SK-N-SH treated with all-trans-retinoic acid at 6 μM for 48 hours (cell line): ENCODE results near the gene FAM3B.

Experiments
- ATAC-seq: fragments of 200-7000 bp; cut with Tn5 transposase; 3 replicates; pipeline ENCODE4 v1.9.1; 2020; ENCODE audit warnings: mild to moderate bottlenecking, moderate library complexity
- ARNTL ChIP-seq: fragments of 450-650 bp; formaldehyde crosslinking; IDR thresholded peaks from 2 replicates; pipeline ENCODE4 v1.5.0; 2020; ENCODE audit warnings: low read depth, mild to moderate bottlenecking, moderate library complexity, borderline replicate concordance
- BACH2 ChIP-seq: fragments of 250-450 bp; sonication (Bioruptor Pico); IDR thresholded peaks from 2 replicates; pipeline ENCODE4 v1.9.0; 2021; ENCODE audit warnings: mild to moderate bottlenecking, borderline replicate concordance
- CSDC2 ChIP-seq: fragments of 250-450 bp; sonication (Bioruptor Pico); IDR thresholded peaks from 2 replicates; pipeline ENCODE4 v1.5.0; 2020; ENCODE audit warnings: mild to moderate bottlenecking, moderate library complexity
- ESRRG ChIP-seq: fragments of 250-450 bp; sonication (Bioruptor Pico); IDR thresholded peaks from 2 replicates; pipeline ENCODE4 v1.6.1; 2021; ENCODE audit warnings: mild to moderate bottlenecking
- ISL1 ChIP-seq: fragments of 250-450 bp; sonication (Bioruptor Pico); IDR thresholded peaks from 2 replicates; pipeline ENCODE4 v2.1.2; 2022; ENCODE audit warnings: mild to moderate bottlenecking, moderate library complexity
- OSR1 ChIP-seq: fragments of 250-450 bp; sonication (Bioruptor Pico); IDR thresholded peaks from 2 replicates; pipeline ENCODE4 v1.8.0; 2022; ENCODE audit warnings: moderate library complexity, mild to moderate bottlenecking, inconsistent platforms
- PPARA ChIP-seq: fragments of 250-450 bp; sonication (Bioruptor Pico); IDR thresholded peaks from 2 replicates; pipeline ENCODE4 v1.5.0; 2020; ENCODE audit warnings: mild to moderate bottlenecking, borderline replicate concordance
- RARB ChIP-seq: fragments of 250-450 bp; sonication (Bioruptor Pico); IDR thresholded peaks from 2 replicates; pipeline ENCODE4 v1.8.0; 2021; ENCODE audit warnings: mild to moderate bottlenecking, moderate library complexity
- SNAI2 ChIP-seq: fragments of 250-450 bp; sonication (Bioruptor Pico); IDR thresholded peaks from 2 replicates; pipeline ENCODE4 v1.5.0; 2020; ENCODE audit warnings: mild to moderate bottlenecking, moderate library complexity
- TCF4 ChIP-seq: fragments of 250-450 bp; sonication (Bioruptor Pico); IDR thresholded peaks from 2 replicates; pipeline ENCODE4 v1.8.0; 2021; ENCODE audit warnings: mild to moderate bottlenecking, moderate library complexity, borderline replicate concordance
- TOX ChIP-seq: fragments of 250-450 bp; sonication (Bioruptor Pico); IDR thresholded peaks from 2 replicates; pipeline ENCODE4 v1.8.0; 2021; ENCODE audit warnings: mild to moderate bottlenecking, moderate library complexity, borderline replicate concordance
- ZC3H10 ChIP-seq: fragments of 250-450 bp; sonication (Bioruptor Pico); IDR thresholded peaks from 2 replicates; pipeline ENCODE4 v1.5.1; 2021; ENCODE audit warnings: mild to moderate bottlenecking, moderate library complexity
- ZFP3 ChIP-seq: fragments of 250-450 bp; sonication (Bioruptor Pico); IDR thresholded peaks from 2 replicates; pipeline ENCODE4 v1.5.0; 2020; ENCODE audit warnings: mild to moderate bottlenecking, moderate library complexity
- ZFP30 ChIP-seq: fragments of 450-650 bp; formaldehyde crosslinking; IDR thresholded peaks from 2 replicates; pipeline ENCODE4 v1.5.0; 2022; ENCODE audit warnings: mild to moderate bottlenecking, moderate library complexity
- ZNF565 ChIP-seq: fragments of 450-650 bp; formaldehyde crosslinking; conservative IDR thresholded peaks from 2 replicates; pipeline ENCODE4 v1.5.0; 2020; ENCODE audit warnings: low read depth, mild to moderate bottlenecking, moderate library complexity
- ZNF70 ChIP-seq: fragments of 450-650 bp; formaldehyde crosslinking; IDR thresholded peaks from 2 replicates; pipeline ENCODE4 v1.5.0; 2020; ENCODE audit warnings: mild to moderate bottlenecking, moderate library complexity
- ZNF8 ChIP-seq: fragments of 450-650 bp; formaldehyde crosslinking; IDR thresholded peaks from 2 replicates; pipeline ENCODE4 v1.5.0; 2020; ENCODE audit warnings: mild to moderate bottlenecking, moderate library complexity
- TF ChIP-seq, protein P1 (sequence below): fragments of 250-450 bp; sonication (Bioruptor Pico); IDR thresholded peaks from 2 replicates; pipeline ENCODE4 v1.5.1; 2021; ENCODE audit warnings: mild to moderate bottlenecking, moderate library complexity
- TF ChIP-seq, protein P2 (sequence below): fragments of 250-450 bp; sonication (Bioruptor Pico); IDR thresholded peaks from 2 replicates; pipeline ENCODE4 v1.8.0; 2020; ENCODE audit warnings: mild to moderate bottlenecking, moderate library complexity, borderline replicate concordance
- TF ChIP-seq, protein P3 (sequence below): fragments of 250-450 bp; sonication (Bioruptor Pico); IDR thresholded peaks from 2 replicates; pipeline ENCODE4 v1.8.0; 2021; ENCODE audit warnings: low read depth, mild to moderate bottlenecking, moderate library complexity, borderline replicate concordance
- TF ChIP-seq, protein P4 (sequence below): fragments of 250-450 bp; sonication (Bioruptor Pico); IDR thresholded peaks from 2 replicates; pipeline ENCODE4 v1.5.1; 2020; ENCODE audit warnings: low read depth, mild to moderate bottlenecking, moderate library complexity

FAM3B gene

GRCh38 chr21:41399246-41399800 lies 82.7 kb downstream of the FAM3B start:
- TF ChIP-seq ISL1 (CRISPR knock-in tag) (no peak), ZNF70 (CRISPR knock-in tag) (no peak), BACH2 (CRISPR knock-in tag) (no peak), ZC3H10 (CRISPR knock-in tag) (no peak), ZFP3 (CRISPR knock-in tag) (no peak), OSR1 (CRISPR knock-in tag) (no peak), ZFP30 (CRISPR knock-in tag) (no peak), RARB (CRISPR knock-in tag) (no peak), SNAI2 (CRISPR knock-in tag) (no peak), ARNTL (CRISPR knock-in tag) (no peak), ZNF565 (CRISPR knock-in tag) (no peak), PPARA (CRISPR knock-in tag) (no peak), CSDC2 (CRISPR knock-in tag) (no peak), TOX (no peak), TCF4 (CRISPR knock-in tag) (no peak), ZNF8 (CRISPR knock-in tag) (no peak)
- TF ChIP-seq, protein P1, sequence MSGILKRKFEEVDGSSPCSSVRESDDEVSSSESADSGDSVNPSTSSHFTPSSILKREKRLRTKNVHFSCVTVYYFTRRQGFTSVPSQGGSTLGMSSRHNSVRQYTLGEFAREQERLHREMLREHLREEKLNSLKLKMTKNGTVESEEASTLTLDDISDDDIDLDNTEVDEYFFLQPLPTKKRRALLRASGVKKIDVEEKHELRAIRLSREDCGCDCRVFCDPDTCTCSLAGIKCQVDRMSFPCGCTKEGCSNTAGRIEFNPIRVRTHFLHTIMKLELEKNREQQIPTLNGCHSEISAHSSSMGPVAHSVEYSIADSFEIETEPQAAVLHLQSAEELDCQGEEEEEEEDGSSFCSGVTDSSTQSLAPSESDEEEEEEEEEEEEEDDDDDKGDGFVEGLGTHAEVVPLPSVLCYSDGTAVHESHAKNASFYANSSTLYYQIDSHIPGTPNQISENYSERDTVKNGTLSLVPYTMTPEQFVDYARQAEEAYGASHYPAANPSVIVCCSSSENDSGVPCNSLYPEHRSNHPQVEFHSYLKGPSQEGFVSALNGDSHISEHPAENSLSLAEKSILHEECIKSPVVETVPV (CRISPR knock-in tag): no peak
- TF ChIP-seq, protein P2, sequence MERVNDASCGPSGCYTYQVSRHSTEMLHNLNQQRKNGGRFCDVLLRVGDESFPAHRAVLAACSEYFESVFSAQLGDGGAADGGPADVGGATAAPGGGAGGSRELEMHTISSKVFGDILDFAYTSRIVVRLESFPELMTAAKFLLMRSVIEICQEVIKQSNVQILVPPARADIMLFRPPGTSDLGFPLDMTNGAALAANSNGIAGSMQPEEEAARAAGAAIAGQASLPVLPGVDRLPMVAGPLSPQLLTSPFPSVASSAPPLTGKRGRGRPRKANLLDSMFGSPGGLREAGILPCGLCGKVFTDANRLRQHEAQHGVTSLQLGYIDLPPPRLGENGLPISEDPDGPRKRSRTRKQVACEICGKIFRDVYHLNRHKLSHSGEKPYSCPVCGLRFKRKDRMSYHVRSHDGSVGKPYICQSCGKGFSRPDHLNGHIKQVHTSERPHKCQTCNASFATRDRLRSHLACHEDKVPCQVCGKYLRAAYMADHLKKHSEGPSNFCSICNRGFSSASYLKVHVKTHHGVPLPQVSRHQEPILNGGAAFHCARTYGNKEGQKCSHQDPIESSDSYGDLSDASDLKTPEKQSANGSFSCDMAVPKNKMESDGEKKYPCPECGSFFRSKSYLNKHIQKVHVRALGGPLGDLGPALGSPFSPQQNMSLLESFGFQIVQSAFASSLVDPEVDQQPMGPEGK (CRISPR knock-in tag): no peak
- TF ChIP-seq, protein P3, sequence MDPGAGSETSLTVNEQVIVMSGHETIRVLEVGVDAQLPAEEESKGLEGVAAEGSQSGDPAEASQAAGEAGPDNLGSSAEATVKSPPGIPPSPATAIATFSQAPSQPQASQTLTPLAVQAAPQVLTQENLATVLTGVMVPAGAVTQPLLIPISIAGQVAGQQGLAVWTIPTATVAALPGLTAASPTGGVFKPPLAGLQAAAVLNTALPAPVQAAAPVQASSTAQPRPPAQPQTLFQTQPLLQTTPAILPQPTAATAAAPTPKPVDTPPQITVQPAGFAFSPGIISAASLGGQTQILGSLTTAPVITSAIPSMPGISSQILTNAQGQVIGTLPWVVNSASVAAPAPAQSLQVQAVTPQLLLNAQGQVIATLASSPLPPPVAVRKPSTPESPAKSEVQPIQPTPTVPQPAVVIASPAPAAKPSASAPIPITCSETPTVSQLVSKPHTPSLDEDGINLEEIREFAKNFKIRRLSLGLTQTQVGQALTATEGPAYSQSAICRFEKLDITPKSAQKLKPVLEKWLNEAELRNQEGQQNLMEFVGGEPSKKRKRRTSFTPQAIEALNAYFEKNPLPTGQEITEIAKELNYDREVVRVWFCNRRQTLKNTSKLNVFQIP (CRISPR knock-in tag): no peak
- TF ChIP-seq, protein P4, sequence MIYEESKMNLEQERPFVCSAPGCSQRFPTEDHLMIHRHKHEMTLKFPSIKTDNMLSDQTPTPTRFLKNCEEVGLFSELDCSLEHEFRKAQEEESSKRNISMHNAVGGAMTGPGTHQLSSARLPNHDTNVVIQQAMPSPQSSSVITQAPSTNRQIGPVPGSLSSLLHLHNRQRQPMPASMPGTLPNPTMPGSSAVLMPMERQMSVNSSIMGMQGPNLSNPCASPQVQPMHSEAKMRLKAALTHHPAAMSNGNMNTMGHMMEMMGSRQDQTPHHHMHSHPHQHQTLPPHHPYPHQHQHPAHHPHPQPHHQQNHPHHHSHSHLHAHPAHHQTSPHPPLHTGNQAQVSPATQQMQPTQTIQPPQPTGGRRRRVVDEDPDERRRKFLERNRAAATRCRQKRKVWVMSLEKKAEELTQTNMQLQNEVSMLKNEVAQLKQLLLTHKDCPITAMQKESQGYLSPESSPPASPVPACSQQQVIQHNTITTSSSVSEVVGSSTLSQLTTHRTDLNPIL: no peak
- ATAC-seq: no peak

DNA sequence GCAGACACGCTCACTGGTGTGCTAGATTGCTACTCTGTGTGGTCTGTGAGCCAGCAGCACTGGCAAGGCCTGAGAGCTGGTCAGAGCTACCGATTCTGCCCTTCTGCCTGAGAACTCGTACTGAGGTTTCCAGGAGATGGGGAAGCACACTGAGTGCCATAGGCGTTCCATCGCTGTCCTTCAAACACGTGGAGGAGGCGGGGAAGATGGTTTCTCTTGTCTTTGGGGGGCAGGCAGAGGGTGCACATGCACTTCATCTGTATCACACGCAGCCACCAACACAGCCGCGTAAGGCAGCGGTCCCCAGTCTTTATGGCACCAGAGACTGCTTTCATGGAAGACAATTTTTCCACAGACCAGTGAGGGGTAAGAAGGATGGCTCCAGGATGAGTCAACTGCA lies 85.6 kb downstream of the FAM3B start:
- TF ChIP-seq ISL1 (CRISPR knock-in tag) (no peak), ZNF565 (CRISPR knock-in tag) (no peak), ESRRG (no peak), ZNF8 (CRISPR knock-in tag) (no peak), OSR1 (CRISPR knock-in tag) (no peak), ARNTL (CRISPR knock-in tag) (no peak), TCF4 (CRISPR knock-in tag) (no peak), ZFP30 (CRISPR knock-in tag) (no peak), ZFP3 (CRISPR knock-in tag) (no peak), BACH2 (CRISPR knock-in tag) (no peak)
- TF ChIP-seq, protein P2 (CRISPR knock-in tag): no peak
- TF ChIP-seq, protein P1 (CRISPR knock-in tag): no peak
- ATAC-seq: no peak
